ENCODE data around the gene ERICH3. TPM values are rescaled to one million over a fixed set of nuclear protein-coding genes. Genes with fewer than 3 reads are reported as not detected.

The ERICH3 gene
- total RNA-seq, 1 donor from 2014 or later: not detected

- no peak for TF ChIP-seq CTCF (IDR thresholded peaks at IDR 0.05; ENCODE audit: insufficient read depth, low read length, poor library complexity, severe bottlenecking)
- peaks cover 3% of the 10 kb centered on the region for H3K27me3 ChIP-seq (ENCODE audit: control insufficient read depth, insufficient read depth, low read length)
These were observed 102.1 kb downstream of the ERICH3 start for GRCh38 chr1:74571493-74571800.

GRCh38 chr1:74570797-74571492 lies 102.6 kb downstream of the ERICH3 start:
- Histone ChIP-seq H3K27me3 (ENCODE audit: control insufficient read depth, insufficient read depth, low read length) (peaks cover 3% of the 10 kb centered on the region), H3K36me3 (ENCODE audit: control insufficient read depth, insufficient read depth, low read length) (no peaks in the 10 kb centered on the region), H3K4me3 (ENCODE audit: low read depth, low read length) (no peak overlapping the region)
- TF ChIP-seq CTCF (IDR thresholded peaks at IDR 0.05; ENCODE audit: insufficient read depth, low read length, poor library complexity, severe bottlenecking): no peak
- no peak for DNase-seq (ENCODE audit: low read depth)

More at GRCh38 chr1:74571493-74571800, 102.1 kb downstream of the ERICH3 start:
- H3K36me3 ChIP-seq (ENCODE audit: control insufficient read depth, insufficient read depth, low read length): no peaks in the 10 kb centered on the region
- no peak for DNase-seq (ENCODE audit: low read depth)
- H3K4me3 ChIP-seq (ENCODE audit: low read depth, low read length): no peak overlapping the region

- DNase-seq (ENCODE audit: low read depth): no peak
- TF ChIP-seq CTCF (IDR thresholded peaks at IDR 0.05; ENCODE audit: insufficient read depth, low read length, poor library complexity, severe bottlenecking): no peak
- Histone ChIP-seq H3K36me3 (ENCODE audit: control insufficient read depth, insufficient read depth, low read length) (no peaks in the 10 kb centered on the region), H3K27me3 (ENCODE audit: control insufficient read depth, insufficient read depth, low read length) (no peaks in the 10 kb centered on the region), H3K4me3 (ENCODE audit: low read depth, low read length) (no peak overlapping the region)
These were observed 123.7 kb downstream of the ERICH3 start for GRCh38 chr1:74549932-74550331.

GRCh38 chr1:74548961-74549750 lies 124.4 kb downstream of the ERICH3 start:
- Histone ChIP-seq H3K4me3 (ENCODE audit: low read depth, low read length) (no peak overlapping the region), H3K27me3 (ENCODE audit: control insufficient read depth, insufficient read depth, low read length) (no peaks in the 10 kb centered on the region), H3K36me3 (ENCODE audit: control insufficient read depth, insufficient read depth, low read length) (no peaks in the 10 kb centered on the region)
- TF ChIP-seq CTCF (IDR thresholded peaks at IDR 0.05; ENCODE audit: insufficient read depth, low read length, poor library complexity, severe bottlenecking): no peak
- no peak for DNase-seq (ENCODE audit: low read depth)

GRCh38 chr1:74545821-74546220 lies 127.8 kb downstream of the ERICH3 start:
- Histone ChIP-seq H3K27me3 (ENCODE audit: control insufficient read depth, insufficient read depth, low read length) (no peaks in the 10 kb centered on the region), H3K36me3 (ENCODE audit: control insufficient read depth, insufficient read depth, low read length) (no peaks in the 10 kb centered on the region), H3K4me3 (ENCODE audit: low read depth, low read length) (no peak overlapping the region)
- TF ChIP-seq CTCF (IDR thresholded peaks at IDR 0.05; ENCODE audit: insufficient read depth, low read length, poor library complexity, severe bottlenecking): no peak
- no peak for DNase-seq (ENCODE audit: low read depth)
